Nephron progenitor cell (in vitro differentiated cells): ENCODE results near the gene PGAM1.
A peak's percentile ranks its signal among the peaks of the same experiment; 100 is the strongest.
"Not testable (repeated sequence)": the region's sequence is repeated elsewhere in the genome, so short reads cannot be mapped to it uniquely, and the experiment has no call there.

Experiments used
- DNase-seq: peaks from one replicate; pipeline ENCODE4 v3.0.0; 2021
- H3K27ac Mint-ChIP-seq: 2 replicates; pipeline ENCODE4 v1.8.0; 2021; ENCODE audit warnings: mild to moderate bottlenecking, moderate library complexity, mixed read lengths
- H3K27me3 Mint-ChIP-seq: 2 replicates; pipeline ENCODE4 v1.8.0; 2021; ENCODE audit warnings: mild to moderate bottlenecking, low read depth, mixed read lengths; ENCODE audit not compliant: poor library complexity
- H3K36me3 Mint-ChIP-seq: 2 replicates; pipeline ENCODE4 v1.8.0; 2021; ENCODE audit warnings: low read depth, mixed read lengths
- H3K4me1 Mint-ChIP-seq: 2 replicates; pipeline ENCODE4 v1.8.0; 2021; ENCODE audit warnings: mixed read lengths
- H3K4me3 Mint-ChIP-seq: 2 replicates; pipeline ENCODE4 v1.8.0; 2021; ENCODE audit warnings: mild to moderate bottlenecking, moderate library complexity, mixed read lengths
- H3K9me3 Mint-ChIP-seq: 2 replicates; pipeline ENCODE4 v1.8.0; 2021; ENCODE audit warnings: mild to moderate bottlenecking, moderate library complexity, mixed read lengths
- CTCF ChIP-seq: fragments of 200-600 bp; sonication (generic); IDR thresholded peaks from 2 replicates; pipeline ENCODE4 v1.5.0; 2021; ENCODE audit warnings: antibody characterized with exemption

PGAM1 gene

DNA sequence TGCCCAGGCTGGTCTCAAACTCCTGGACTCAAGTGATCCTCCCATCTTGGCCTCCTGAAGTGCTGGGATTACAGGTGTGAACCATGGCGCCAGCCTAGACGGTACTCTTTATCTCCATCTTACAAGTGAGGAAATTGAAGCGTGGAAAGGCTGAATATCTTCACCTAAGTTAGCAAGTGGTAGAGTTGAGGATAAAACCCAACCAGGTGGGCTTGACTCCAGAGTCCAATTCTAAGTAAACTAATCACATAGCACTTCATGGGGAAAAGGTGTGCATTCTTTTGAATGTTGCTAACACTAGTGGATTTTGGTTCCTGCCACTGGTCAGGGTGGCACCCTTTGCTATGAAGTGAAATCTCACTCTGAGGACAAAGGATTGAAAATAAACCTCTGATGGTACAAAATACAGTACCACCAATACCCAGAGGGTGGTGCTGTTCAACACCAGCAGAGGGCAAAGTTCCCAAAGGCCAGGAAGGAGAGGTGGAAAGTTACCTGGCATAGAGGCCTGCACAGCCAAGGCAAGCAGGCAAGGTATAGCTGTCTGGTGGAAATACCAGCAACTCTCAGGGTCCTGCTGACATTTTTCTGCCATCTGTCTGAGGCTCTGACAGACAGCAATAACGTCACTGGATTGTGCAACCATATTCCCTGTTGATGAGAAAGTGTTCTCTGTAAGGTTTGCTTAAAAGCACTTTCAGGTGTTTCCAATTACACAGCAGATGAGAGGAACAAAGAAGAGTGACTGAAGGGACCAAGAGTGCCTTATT lies 37.6 kb downstream of the PGAM1 start:
- peaks cover 50% of the 10 kb centered on the region for H3K36me3 Mint-ChIP-seq
- peak; percentile 39 for DNase-seq
- peaks cover 11% of the 10 kb centered on the region for H3K4me1 Mint-ChIP-seq
- H3K9me3 Mint-ChIP-seq: no peaks in the 10 kb centered on the region
- peak; percentile 83 for TF ChIP-seq CTCF
- peak overlapping the region; percentile 74 for H3K27ac Mint-ChIP-seq
- H3K27me3 Mint-ChIP-seq: no peaks in the 10 kb centered on the region
- H3K4me3 Mint-ChIP-seq: no peak overlapping the region

- Mint-ChIP-seq H3K36me3 (peaks cover 47% of the 10 kb centered on the region), H3K4me1 (peaks cover 11% of the 10 kb centered on the region), H3K27ac (peak overlapping the region; percentile 57), H3K27me3 (no peaks in the 10 kb centered on the region), H3K9me3 (no peaks in the 10 kb centered on the region), H3K4me3 (no peak overlapping the region)
- TF ChIP-seq CTCF: no peak
- DNase-seq: no peak
Observed at GRCh38 chr10:97464226-97464625, 38.2 kb downstream of the PGAM1 start.

GRCh38 chr10:97465982-97466381 lies 40.0 kb downstream of the PGAM1 start:
- no peak for TF ChIP-seq CTCF
- Mint-ChIP-seq H3K27ac (peak overlapping the region; percentile 19), H3K36me3 (peaks cover 44% of the 10 kb centered on the region), H3K4me1 (no peaks in the 10 kb centered on the region), H3K4me3 (no peak overlapping the region), H3K27me3 (no peaks in the 10 kb centered on the region), H3K9me3 (no peaks in the 10 kb centered on the region)
- no peak for DNase-seq

DNA sequence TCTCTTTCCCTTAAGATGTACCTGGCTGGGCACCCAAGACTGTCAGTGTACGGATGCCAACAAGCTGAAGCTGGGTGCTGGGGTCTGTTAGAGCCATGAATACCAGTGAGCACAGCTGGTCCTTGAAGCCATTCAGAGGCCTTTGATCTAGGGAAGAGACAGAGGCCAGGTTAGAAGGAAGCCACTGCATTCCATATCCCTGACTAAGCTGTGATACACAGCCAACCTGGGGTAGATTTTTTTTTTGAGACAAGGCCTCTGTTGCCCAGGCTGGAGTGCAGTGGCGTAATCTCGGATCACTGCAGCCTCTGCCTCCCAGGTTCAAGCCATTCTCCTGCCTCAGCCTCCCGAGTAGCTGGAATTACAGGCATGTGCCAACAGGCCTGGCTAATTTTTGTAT lies 40.8 kb downstream of the PGAM1 start:
- Mint-ChIP-seq H3K9me3 (no peaks in the 10 kb centered on the region), H3K27me3 (no peaks in the 10 kb centered on the region), H3K4me3 (no peak overlapping the region), H3K27ac (no peak overlapping the region), H3K36me3 (peaks cover 42% of the 10 kb centered on the region), H3K4me1 (no peaks in the 10 kb centered on the region)
- no peak for DNase-seq
- no peak for TF ChIP-seq CTCF

DNA sequence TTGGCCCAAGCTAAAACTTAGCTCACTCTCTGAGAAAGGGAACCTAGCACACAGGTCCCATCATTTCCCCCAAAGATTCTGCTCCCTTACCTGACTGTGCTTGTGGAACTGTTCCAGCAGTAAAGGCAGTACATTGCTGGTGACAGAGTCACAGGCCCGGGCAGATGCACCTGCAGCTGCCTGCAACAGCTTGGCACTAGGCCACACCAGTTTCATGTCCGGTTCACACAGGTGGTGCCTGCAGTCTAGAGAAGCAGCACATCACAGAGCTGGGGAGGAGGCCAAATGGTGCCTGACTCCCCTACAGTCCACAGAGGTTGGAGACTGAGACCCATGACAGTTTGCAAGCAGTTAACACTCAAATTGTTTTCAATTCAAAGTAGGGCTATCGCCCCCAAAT lies 42.2 kb downstream of the PGAM1 start:
- peaks cover 37% of the 10 kb centered on the region for H3K36me3 Mint-ChIP-seq
- no peak overlapping the region for H3K27ac Mint-ChIP-seq
- TF ChIP-seq CTCF: no peak
- H3K4me3 Mint-ChIP-seq: no peak overlapping the region
- DNase-seq: no peak
- H3K4me1 Mint-ChIP-seq: no peaks in the 10 kb centered on the region
- H3K27me3 Mint-ChIP-seq: no peaks in the 10 kb centered on the region
- no peaks in the 10 kb centered on the region for H3K9me3 Mint-ChIP-seq

- not testable (repeated sequence) for H3K4me1 Mint-ChIP-seq, DNase-seq, H3K27me3 Mint-ChIP-seq, H3K27ac Mint-ChIP-seq, H3K9me3 Mint-ChIP-seq, H3K4me3 Mint-ChIP-seq
- peaks cover 40% of the 10 kb centered on the region for H3K36me3 Mint-ChIP-seq
Observed at GRCh38 chr10:97468781-97469180, 42.8 kb downstream of the PGAM1 start.
